Measurements from ENCODE around the gene WDR17.

DNA sequence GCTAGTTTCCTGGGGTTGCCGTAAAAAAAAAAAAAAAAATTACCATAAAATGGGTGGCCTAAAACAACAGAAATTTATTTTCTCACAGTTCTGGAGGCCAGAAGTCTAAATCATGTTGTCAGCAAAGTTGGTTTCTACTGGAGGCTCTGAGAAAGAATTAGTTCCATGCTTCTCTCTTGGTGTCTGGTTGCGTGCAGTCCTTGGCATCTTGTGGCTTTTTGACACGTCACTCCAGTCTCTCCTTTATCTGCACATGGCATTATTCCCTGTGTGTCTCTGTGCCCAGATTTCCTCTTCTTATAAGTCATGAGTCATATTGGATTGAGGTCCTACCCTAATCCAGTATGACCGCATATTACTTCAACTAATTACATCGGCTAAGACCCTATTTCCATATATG is 91.0 kb downstream of the WDR17 start:
- TF ChIP-seq, protein P1, sequence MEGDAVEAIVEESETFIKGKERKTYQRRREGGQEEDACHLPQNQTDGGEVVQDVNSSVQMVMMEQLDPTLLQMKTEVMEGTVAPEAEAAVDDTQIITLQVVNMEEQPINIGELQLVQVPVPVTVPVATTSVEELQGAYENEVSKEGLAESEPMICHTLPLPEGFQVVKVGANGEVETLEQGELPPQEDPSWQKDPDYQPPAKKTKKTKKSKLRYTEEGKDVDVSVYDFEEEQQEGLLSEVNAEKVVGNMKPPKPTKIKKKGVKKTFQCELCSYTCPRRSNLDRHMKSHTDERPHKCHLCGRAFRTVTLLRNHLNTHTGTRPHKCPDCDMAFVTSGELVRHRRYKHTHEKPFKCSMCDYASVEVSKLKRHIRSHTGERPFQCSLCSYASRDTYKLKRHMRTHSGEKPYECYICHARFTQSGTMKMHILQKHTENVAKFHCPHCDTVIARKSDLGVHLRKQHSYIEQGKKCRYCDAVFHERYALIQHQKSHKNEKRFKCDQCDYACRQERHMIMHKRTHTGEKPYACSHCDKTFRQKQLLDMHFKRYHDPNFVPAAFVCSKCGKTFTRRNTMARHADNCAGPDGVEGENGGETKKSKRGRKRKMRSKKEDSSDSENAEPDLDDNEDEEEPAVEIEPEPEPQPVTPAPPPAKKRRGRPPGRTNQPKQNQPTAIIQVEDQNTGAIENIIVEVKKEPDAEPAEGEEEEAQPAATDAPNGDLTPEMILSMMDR (conservative IDR thresholded peaks at IDR 0.05) = no peak
- TF ChIP-seq ZFX (IDR thresholded peaks at IDR 0.05) = no peak

All from C4-2B (cell line).